Fibroblast of lung (primary cell): ENCODE results near the gene LMF1.

ENCODE experiments used
- EZH2 ChIP-seq: IDR thresholded peaks from 2 replicates; pipeline ENCODE4 v1.5.1; 2012; ENCODE audit warnings: low read length, control low read depth, mild to moderate bottlenecking; ENCODE audit errors: missing control alignments
- TF ChIP-seq, protein P1 (sequence below), 2 donors: IDR thresholded peaks in 1 of 2; conservative IDR thresholded peaks in 1 of 2; 1 replicate in 1 of 2; 2 replicates in 1 of 2; pipeline ENCODE4 v1.5.1; 2011 to 2012; ENCODE audit warnings: low read length in 2 of 2, control low read depth in 1 of 2, inconsistent platforms in 1 of 2, low read depth in 1 of 2, mild to moderate bottlenecking in 1 of 2

DNA sequence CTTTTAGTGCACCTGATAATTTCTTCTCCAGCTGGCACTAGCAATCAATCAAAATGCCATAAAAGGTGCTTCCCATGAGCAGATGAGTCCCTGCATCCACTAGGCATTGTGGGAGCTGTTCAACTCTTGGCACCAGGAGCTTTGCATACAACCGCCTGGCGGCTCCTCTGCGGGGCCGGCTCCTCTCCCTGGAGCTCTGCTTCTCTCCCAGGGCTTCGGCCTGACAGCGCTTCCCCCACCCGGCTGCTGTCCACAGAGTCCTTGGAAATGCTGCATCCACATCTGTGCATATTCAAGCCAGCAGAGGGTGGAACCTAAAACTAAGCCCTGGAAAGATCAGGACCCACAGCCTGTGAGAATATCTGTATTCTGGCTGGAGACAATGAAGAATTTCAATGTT is 62.9 kb downstream of the LMF1 start:
- TF ChIP-seq, protein P1, sequence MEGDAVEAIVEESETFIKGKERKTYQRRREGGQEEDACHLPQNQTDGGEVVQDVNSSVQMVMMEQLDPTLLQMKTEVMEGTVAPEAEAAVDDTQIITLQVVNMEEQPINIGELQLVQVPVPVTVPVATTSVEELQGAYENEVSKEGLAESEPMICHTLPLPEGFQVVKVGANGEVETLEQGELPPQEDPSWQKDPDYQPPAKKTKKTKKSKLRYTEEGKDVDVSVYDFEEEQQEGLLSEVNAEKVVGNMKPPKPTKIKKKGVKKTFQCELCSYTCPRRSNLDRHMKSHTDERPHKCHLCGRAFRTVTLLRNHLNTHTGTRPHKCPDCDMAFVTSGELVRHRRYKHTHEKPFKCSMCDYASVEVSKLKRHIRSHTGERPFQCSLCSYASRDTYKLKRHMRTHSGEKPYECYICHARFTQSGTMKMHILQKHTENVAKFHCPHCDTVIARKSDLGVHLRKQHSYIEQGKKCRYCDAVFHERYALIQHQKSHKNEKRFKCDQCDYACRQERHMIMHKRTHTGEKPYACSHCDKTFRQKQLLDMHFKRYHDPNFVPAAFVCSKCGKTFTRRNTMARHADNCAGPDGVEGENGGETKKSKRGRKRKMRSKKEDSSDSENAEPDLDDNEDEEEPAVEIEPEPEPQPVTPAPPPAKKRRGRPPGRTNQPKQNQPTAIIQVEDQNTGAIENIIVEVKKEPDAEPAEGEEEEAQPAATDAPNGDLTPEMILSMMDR (conservative IDR thresholded peaks at IDR 0.05 in 1 of 2, IDR thresholded peaks at IDR 0.05 in 1 of 2; ENCODE audit: low read depth in 1 of 2, low read length in 2 of 2): no peak
- TF ChIP-seq EZH2: no peak
